HEK293T (cell line): ENCODE measurements around the gene PKD2L2.

Experiments
- CTCF ChIA-PET: fragments of 350-600 bp; formaldehyde crosslinking; extraction: SDS; loops from one replicate; lab custom pipeline; 2021; ENCODE audit warnings: antibody characterized with exemption, inconsistent platforms; lab: Yijun Ruan, JAX
- POLR2A ChIA-PET: fragments of 350-600 bp; formaldehyde crosslinking; extraction: SDS; loops from one replicate; lab custom pipeline; 2020; ENCODE audit warnings: antibody characterized with exemption, inconsistent platforms; lab: Yijun Ruan, JAX
- DNase-seq: peaks from one replicate; pipeline ENCODE4 v3.0.0; 2012; ENCODE audit warnings: mixed read lengths; ENCODE audit errors: extremely low spot score
- ARNT ChIP-seq: fragments of 450-650 bp; IDR thresholded peaks from 2 replicates; pipeline ENCODE4 v1.6.1; 2017; ENCODE audit warnings: mild to moderate bottlenecking
- BHLHE40 ChIP-seq: fragments of 450-650 bp; IDR thresholded peaks from 2 replicates; pipeline ENCODE4 v1.6.1; 2016; ENCODE audit warnings: mild to moderate bottlenecking, moderate library complexity, borderline replicate concordance
- CTBP1 ChIP-seq: fragments of 450-650 bp; IDR thresholded peaks from 2 replicates; pipeline ENCODE4 v1.6.1; 2016; ENCODE audit warnings: borderline replicate concordance
- ELF4 ChIP-seq: fragments of 450-650 bp; IDR thresholded peaks from 2 replicates; pipeline ENCODE4 v1.6.1; 2017; ENCODE audit warnings: antibody characterized with exemption
- FOXA1 ChIP-seq: fragments of 450-650 bp; IDR thresholded peaks from 2 replicates; pipeline ENCODE4 v1.6.1; 2016; ENCODE audit warnings: mild to moderate bottlenecking
- FOXK2 ChIP-seq: fragments of 450-650 bp; IDR thresholded peaks from 2 replicates; pipeline ENCODE4 v1.6.1; 2016; ENCODE audit warnings: mild to moderate bottlenecking
- FOXM1 ChIP-seq: fragments of 450-650 bp; IDR thresholded peaks from 2 replicates; pipeline ENCODE4 v1.6.1; 2017; ENCODE audit warnings: mild to moderate bottlenecking, borderline replicate concordance
- HDGF ChIP-seq: fragments of 450-650 bp; IDR thresholded peaks from 2 replicates; pipeline ENCODE4 v1.6.1; 2017; ENCODE audit warnings: antibody characterized with exemption, borderline replicate concordance
- L3MBTL2 ChIP-seq: fragments of 450-650 bp; conservative IDR thresholded peaks from 2 replicates; pipeline ENCODE4 v1.6.1; 2016; ENCODE audit warnings: mild to moderate bottlenecking
- LEF1 ChIP-seq: fragments of 450-650 bp; IDR thresholded peaks from 2 replicates; pipeline ENCODE4 v1.6.1; 2017; ENCODE audit warnings: mild to moderate bottlenecking, borderline replicate concordance
- NFRKB ChIP-seq: fragments of 450-650 bp; IDR thresholded peaks from 2 replicates; pipeline ENCODE4 v1.6.1; 2016; ENCODE audit warnings: mild to moderate bottlenecking, moderate library complexity
- PKNOX1 ChIP-seq: fragments of 450-650 bp; IDR thresholded peaks from 2 replicates; pipeline ENCODE4 v1.6.1; 2016
- SP1 ChIP-seq: fragments of 450-650 bp; IDR thresholded peaks from 2 replicates; pipeline ENCODE4 v1.6.1; 2017
- SUZ12 ChIP-seq: fragments of 450-650 bp; IDR thresholded peaks from 2 replicates; pipeline ENCODE4 v1.6.1; 2016; ENCODE audit warnings: mild to moderate bottlenecking
- TARDBP ChIP-seq: fragments of 450-650 bp; IDR thresholded peaks from 2 replicates; pipeline ENCODE4 v1.6.1; 2016
- ZNF384 ChIP-seq: fragments of 450-650 bp; IDR thresholded peaks from 2 replicates; pipeline ENCODE4 v1.6.1; 2016

Gene PKD2L2

GRCh38 chr5:137870647-137871339, 18.5 kb upstream of the PKD2L2 start:
- ChIA-PET CTCF (no interaction called here), POLR2A (interaction anchor here (1.6 kb wide), 1 partner anchor 18 kb away, joined by 6 read pairs; the partner anchor contains the start of gene PKD2L2)
- TF ChIP-seq HDGF = no peak
- no peak for TF ChIP-seq LEF1
- TF ChIP-seq SUZ12 = no peak
- no peak for TF ChIP-seq TARDBP
- TF ChIP-seq CTBP1 = no peak
- TF ChIP-seq PKNOX1 = no peak
- no peak for TF ChIP-seq NFRKB
- TF ChIP-seq ZNF384 = no peak
- no peak for TF ChIP-seq SP1
- TF ChIP-seq FOXK2 = no peak
- no peak for TF ChIP-seq ARNT
- no peak for TF ChIP-seq L3MBTL2
- no peak for TF ChIP-seq FOXA1
- TF ChIP-seq ELF4 = no peak
- no peak for TF ChIP-seq BHLHE40
- DNase-seq = no peak

- ChIA-PET CTCF (no interaction called here), POLR2A (no interaction called here)
- no peak for TF ChIP-seq ELF4
- no peak for TF ChIP-seq ARNT
- TF ChIP-seq CTBP1 = no peak
- no peak for TF ChIP-seq LEF1
- no peak for TF ChIP-seq SP1
- no peak for TF ChIP-seq L3MBTL2
- no peak for TF ChIP-seq TARDBP
- TF ChIP-seq NFRKB = no peak
- no peak for TF ChIP-seq BHLHE40
- DNase-seq = no peak
Observed at GRCh38 chr5:137871571-137871970, 17.7 kb upstream of the PKD2L2 start.

GRCh38 chr5:137872466-137872865, 16.8 kb upstream of the PKD2L2 start:
- POLR2A ChIA-PET = interaction anchor here (1.9 kb wide), 1 partner anchor 17 kb away, joined by 11 read pairs; the partner anchor contains the start of gene PKD2L2
- DNase-seq = no peak
- CTCF ChIA-PET = interaction anchor here (1.5 kb wide), 1 partner anchor 94 kb away, joined by 5 read pairs; no protein-coding TSS in a partner anchor
- TF ChIP-seq CTBP1 (no peak), ZNF384 (no peak), TARDBP (no peak), LEF1 (no peak), SUZ12 (no peak), BHLHE40 (no peak), FOXA1 (no peak), HDGF (no peak), PKNOX1 (no peak), L3MBTL2 (no peak), SP1 (no peak), ARNT (no peak), FOXM1 (no peak), NFRKB (no peak), FOXK2 (no peak), ELF4 (no peak)

- TF ChIP-seq L3MBTL2 = no peak
- no peak for TF ChIP-seq SUZ12
- no peak for TF ChIP-seq BHLHE40
- TF ChIP-seq TARDBP = no peak
- no peak for TF ChIP-seq FOXK2
- no peak for TF ChIP-seq CTBP1
- no peak for TF ChIP-seq LEF1
- no peak for TF ChIP-seq FOXM1
- TF ChIP-seq ELF4 = no peak
- no peak for TF ChIP-seq ARNT
- TF ChIP-seq SP1 = no peak
- TF ChIP-seq FOXA1 = no peak
- TF ChIP-seq PKNOX1 = no peak
- no peak for TF ChIP-seq ZNF384
- no peak for TF ChIP-seq HDGF
- TF ChIP-seq NFRKB = no peak
- DNase-seq = no peak
- ChIA-PET CTCF (interaction anchor here (0.6 kb wide), 1 partner anchor 22 kb away, joined by 3 read pairs; no protein-coding TSS in a partner anchor), POLR2A (interaction anchor here (2.5 kb wide), 1 partner anchor 13 kb away, joined by 14 read pairs; the partner anchor contains the start of gene PKD2L2)
Observed at GRCh38 chr5:137876101-137876500, 13.2 kb upstream of the PKD2L2 start.

GRCh38 chr5:137880313-137880712, 8.9 kb upstream of the PKD2L2 start:
- TF ChIP-seq SUZ12 (no peak), FOXA1 (no peak), ELF4 (no peak), BHLHE40 (no peak), PKNOX1 (no peak), ZNF384 (no peak), ARNT (no peak), FOXK2 (no peak), HDGF (no peak), SP1 (no peak), TARDBP (no peak)
- DNase-seq = no peak
- ChIA-PET POLR2A (interaction anchor here (3.1 kb wide), 1 partner anchor 9 kb away, joined by 22 read pairs; the partner anchor contains the start of gene PKD2L2), CTCF (no interaction called here)
